H1 (cell line): ENCODE data around the gene MPDZ. TPM values are rescaled to one million over a fixed set of nuclear protein-coding genes. Genes with fewer than 3 reads are reported as not detected.

Experiments
- CHD7 ChIP-seq: fragments of 300-600 bp; sonication (generic); IDR thresholded peaks from 2 replicates; pipeline ENCODE4 v1.7.1; 2012; ENCODE audit warnings: low read length, moderate library complexity, mild to moderate bottlenecking, inconsistent platforms; ENCODE audit not compliant: insufficient replicate concordance
- polyA plus RNA-seq, 7 experiments: library from polyadenylated mRNA; depleted of rRNA in 3 of 7; stranded (reverse) in 5 of 7; unstranded in 2 of 7; fragments of >200 nt in 5 of 7; fragments of 200-250 nt in 2 of 7; gene quantifications; 1 replicate in 5 of 7; 2 replicates in 1 of 7; 4 replicates in 1 of 7; pipeline versions ENCODE4 v1.2.1 to v1.2.3, GENCODE V29; 2011 to 2013; ENCODE audit warnings: missing spikeins in 2 of 7, mixed read lengths in 2 of 7
- total RNA-seq: library from RNA; stranded (reverse); fragmentation: NEBNext Ultra II Directional; extraction: Animal tissue kit (Norgen Biotek cat#: 25700); gene quantifications from 2 replicates; pipeline ENCODE4 v1.2.1, GENCODE V29; 2021

Gene MPDZ
- total and polyA plus RNA-seq, 2 of the 8 experiments (the other 6 are each of a cell fraction or from before 2014, with no cell fraction given): 14.6 to 39.4 TPM

GRCh38 chr9:13128266-13128860, 151.1 kb downstream of the MPDZ start (continued):
- no peak for TF ChIP-seq CHD7
